Mammary epithelial cell (primary cell): ENCODE results near the gene GDF15.

ENCODE experiments used
- EZH2 ChIP-seq: IDR thresholded peaks from 2 replicates; pipeline ENCODE4 v1.6.1; 2012; ENCODE audit warnings: low read length, inconsistent platforms, borderline replicate concordance
- TF ChIP-seq, protein P1 (sequence below), 2 donors: IDR thresholded peaks in 1 of 2; conservative IDR thresholded peaks in 1 of 2; 2 replicates each; pipeline ENCODE4 v1.5.1; 2011 to 2012; ENCODE audit warnings: inconsistent platforms in 2 of 2, low read length in 2 of 2, mild to moderate bottlenecking in 2 of 2, control low read depth in 1 of 2, low read depth in 1 of 2; ENCODE audit not compliant: insufficient read depth in 1 of 2; ENCODE audit errors: extremely low read depth in 1 of 2

DNA sequence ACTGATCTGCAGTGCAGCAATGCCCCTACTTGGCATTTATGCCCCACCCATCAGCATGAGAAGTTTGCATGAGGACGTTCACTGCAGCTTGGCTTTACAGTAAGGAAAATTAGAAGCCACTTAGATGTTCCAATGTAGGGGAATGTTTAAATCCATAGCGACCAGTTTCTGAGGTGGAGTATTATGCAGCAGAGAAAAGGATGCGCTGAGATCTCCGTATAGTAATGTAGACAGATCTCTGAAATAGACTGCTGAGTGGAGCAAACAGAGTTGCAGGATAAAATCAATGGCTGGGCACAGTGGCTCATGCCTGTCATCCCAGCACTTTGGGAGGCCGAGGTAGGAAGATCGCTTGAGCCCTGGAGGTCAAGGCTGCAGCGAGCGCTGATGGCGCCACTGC, 35.5 kb upstream of the GDF15 start:
- TF ChIP-seq EZH2, result no peak
- TF ChIP-seq, protein P1, sequence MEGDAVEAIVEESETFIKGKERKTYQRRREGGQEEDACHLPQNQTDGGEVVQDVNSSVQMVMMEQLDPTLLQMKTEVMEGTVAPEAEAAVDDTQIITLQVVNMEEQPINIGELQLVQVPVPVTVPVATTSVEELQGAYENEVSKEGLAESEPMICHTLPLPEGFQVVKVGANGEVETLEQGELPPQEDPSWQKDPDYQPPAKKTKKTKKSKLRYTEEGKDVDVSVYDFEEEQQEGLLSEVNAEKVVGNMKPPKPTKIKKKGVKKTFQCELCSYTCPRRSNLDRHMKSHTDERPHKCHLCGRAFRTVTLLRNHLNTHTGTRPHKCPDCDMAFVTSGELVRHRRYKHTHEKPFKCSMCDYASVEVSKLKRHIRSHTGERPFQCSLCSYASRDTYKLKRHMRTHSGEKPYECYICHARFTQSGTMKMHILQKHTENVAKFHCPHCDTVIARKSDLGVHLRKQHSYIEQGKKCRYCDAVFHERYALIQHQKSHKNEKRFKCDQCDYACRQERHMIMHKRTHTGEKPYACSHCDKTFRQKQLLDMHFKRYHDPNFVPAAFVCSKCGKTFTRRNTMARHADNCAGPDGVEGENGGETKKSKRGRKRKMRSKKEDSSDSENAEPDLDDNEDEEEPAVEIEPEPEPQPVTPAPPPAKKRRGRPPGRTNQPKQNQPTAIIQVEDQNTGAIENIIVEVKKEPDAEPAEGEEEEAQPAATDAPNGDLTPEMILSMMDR (conservative IDR thresholded peaks at IDR 0.05 in 1 of 2, IDR thresholded peaks at IDR 0.05 in 1 of 2; ENCODE audit: extremely low read depth in 1 of 2, insufficient read depth in 1 of 2, low read depth in 1 of 2, low read length in 2 of 2), result no peak
